K562 (cell line): ENCODE measurements around the gene LDB2. TPM values are rescaled to one million over a fixed set of nuclear protein-coding genes. Genes with fewer than 3 reads are reported as not detected.

Source experiments
- ATAC-seq: fragments of 200-7000 bp; cut with Tn5 transposase; 3 replicates; pipeline ENCODE4 v1.9.1; 2020; ENCODE audit warnings: moderate library complexity
- BruUV-seq: library from RNA; stranded (reverse); fragments of 400-500 nt; replicated peaks from 2 replicates; lab custom pipeline; 2021; lab: Mats Ljungman, UMichigan
- CTCF ChIA-PET: fragments of 300-600 bp; formaldehyde crosslinking; extraction: SDS; loops from one replicate; lab custom pipeline; 2021; ENCODE audit warnings: low intra/inter-chr PET ratio; lab: Yijun Ruan, JAX
- POLR2A ChIA-PET: fragments of 300-600, 350-650 bp; sonication (Branson Sonifier 250); formaldehyde crosslinking; extraction: SDS; loops from one replicate; lab custom pipeline; 2021; ENCODE audit warnings: antibody characterized with exemption, inconsistent platforms; lab: Yijun Ruan, JAX
- DNase-seq, 4 experiments: peaks; one replicate each; pipeline versions ENCODE4 v3.0.0 to v3.0.0-alpha.2; 2011 to 2018; ENCODE audit warnings: low spot score in 3 of 4, mixed read lengths in 3 of 4; ENCODE audit errors: extremely low read depth in 1 of 4
- FAIRE-seq: peaks from 2 replicates; lab custom pipeline; 2011; peaks lifted over from hg19 to GRCh38; lab: Jason Lieb, UNC
- H2AFZ ChIP-seq: 2 replicates; pipeline ENCODE4 v1.6.0; 2011; ENCODE audit warnings: low read depth, low read length, control low read depth, inconsistent platforms
- H3K27ac ChIP-seq: fragments of 200-600 bp; 3 replicates; pipeline ENCODE4 v1.8.0; 2011; ENCODE audit warnings: low read depth, mild to moderate bottlenecking, control low read depth, inconsistent platforms, low read length, moderate library complexity, mixed read lengths; ENCODE audit errors: extremely low read depth
- H3K27me3 ChIP-seq, 2 experiments: fragments of 300-600 bp in 1 of 2; 2 replicates in 1 of 2; 3 replicates in 1 of 2; pipeline versions ENCODE4 v1.6.0 to v1.8.0; 2011; ENCODE audit warnings: inconsistent platforms in 2 of 2, low read length in 2 of 2, mild to moderate bottlenecking in 1 of 2, mixed read lengths in 1 of 2, moderate library complexity in 1 of 2; ENCODE audit not compliant: control insufficient read depth in 2 of 2, insufficient read depth in 2 of 2
- H3K36me3 ChIP-seq: fragments of 300-600 bp; 3 replicates; pipeline ENCODE4 v1.8.0; 2011; ENCODE audit warnings: mild to moderate bottlenecking, low read length, inconsistent platforms; ENCODE audit not compliant: control insufficient read depth, insufficient read depth
- H3K4me1 ChIP-seq, 2 experiments: fragments of 200-600 bp in 1 of 2; replicated peaks in 1 of 2; 2 replicates in 1 of 2; 3 replicates in 1 of 2; pipeline versions ENCODE4 v1.5.1 to v1.8.0; 2011; ENCODE audit warnings: inconsistent platforms in 2 of 2, low read length in 2 of 2, mild to moderate bottlenecking in 1 of 2, mixed read lengths in 1 of 2, moderate library complexity in 1 of 2; ENCODE audit not compliant: control insufficient read depth in 2 of 2, insufficient read depth in 2 of 2
- H3K4me2 ChIP-seq: 2 replicates; pipeline ENCODE4 v1.6.1; 2011; ENCODE audit warnings: low read length, control low read depth, inconsistent platforms, mixed read lengths; ENCODE audit not compliant: insufficient read depth
- H3K4me3 ChIP-seq: fragments of 200-600 bp; sonication (generic), shearing (Covaris generic); 2 replicates; pipeline ENCODE4 v1.5.1; 2016; ENCODE audit warnings: control low read depth, inconsistent platforms
- H3K79me2 ChIP-seq: fragments of 200-600 bp; 3 replicates; pipeline ENCODE4 v1.8.0; 2011; ENCODE audit warnings: low read length, inconsistent platforms; ENCODE audit not compliant: control insufficient read depth, insufficient read depth
- H3K9ac ChIP-seq, 2 experiments: 2 replicates each; pipeline versions ENCODE4 v1.6.0 to v1.6.1; 2011; ENCODE audit warnings: low read depth in 2 of 2, low read length in 2 of 2, control low read depth in 1 of 2, inconsistent platforms in 1 of 2, mild to moderate bottlenecking in 1 of 2, mixed read lengths in 1 of 2; ENCODE audit not compliant: insufficient read depth in 1 of 2
- H3K9me1 ChIP-seq: one replicate; pipeline ENCODE4 v1.6.0; 2011; ENCODE audit warnings: inconsistent platforms, mild to moderate bottlenecking, low read length, moderate library complexity; ENCODE audit not compliant: control insufficient read depth, insufficient read depth
- H3K9me3 ChIP-seq: replicated peaks from 2 replicates; pipeline ENCODE4 v1.5.1; 2011; ENCODE audit warnings: low read depth, low read length, inconsistent platforms; ENCODE audit not compliant: control insufficient read depth, insufficient read depth
- H4K20me1 ChIP-seq: replicated peaks from 2 replicates; pipeline ENCODE4 v1.6.1; 2011; ENCODE audit warnings: low read length, inconsistent platforms, mixed read lengths; ENCODE audit not compliant: control insufficient read depth, insufficient read depth
- KAT7 ChIP-seq: sonication (generic); formaldehyde crosslinking; IDR thresholded peaks from 2 replicates; pipeline ENCODE4 v1.8.0; 2022; ENCODE audit warnings: missing genetic modification reagents, mild to moderate bottlenecking, borderline replicate concordance
- MEIS2 ChIP-seq: fragments of 450-650 bp; IDR thresholded peaks from 2 replicates; pipeline ENCODE4 v1.6.1; 2014; ENCODE audit warnings: mild to moderate bottlenecking; ENCODE audit not compliant: partially characterized antibody
- RAD51 ChIP-seq: fragments of 450-650 bp; IDR thresholded peaks from 2 replicates; pipeline ENCODE4 v1.7.1; 2016; ENCODE audit warnings: low read depth, mild to moderate bottlenecking, borderline replicate concordance
- SETDB1 ChIP-seq: IDR thresholded peaks from one replicate; pipeline ENCODE4 v1.6.1; 2012; ENCODE audit warnings: low read length, control low read depth, inconsistent platforms
- SREBF1 ChIP-seq: fragments of 150-350 bp; IDR thresholded peaks from 2 replicates; pipeline ENCODE4 v1.6.1; 2014; ENCODE audit warnings: antibody characterized with exemption, low read depth, low read length, borderline replicate concordance
- TEAD2 ChIP-seq: fragments of 450-650 bp; IDR thresholded peaks from 2 replicates; pipeline ENCODE4 v1.6.1; 2016; ENCODE audit warnings: missing genetic modification characterization, control low read depth, missing compliant biosample characterization
- TEAD4 ChIP-seq, 2 experiments: sonication (generic) in 1 of 2; formaldehyde crosslinking in 1 of 2; IDR thresholded peaks; 2 replicates each; pipeline versions ENCODE4 v1.6.1 to v1.8.0; 2012 to 2022; ENCODE audit warnings: borderline replicate concordance in 1 of 2, inconsistent platforms in 1 of 2, low read length in 1 of 2, mild to moderate bottlenecking in 1 of 2, missing genetic modification reagents in 1 of 2
- USF2 ChIP-seq: sonication (generic); formaldehyde crosslinking; IDR thresholded peaks from 2 replicates; pipeline ENCODE4 v1.5.0; 2020; ENCODE audit warnings: missing genetic modification reagents
- YY1 ChIP-seq, 3 experiments: IDR thresholded peaks; 2 replicates each; pipeline ENCODE4 v1.6.1; 2011; ENCODE audit warnings: low read length in 2 of 3, mild to moderate bottlenecking in 2 of 3, moderate library complexity in 2 of 3, borderline replicate concordance in 1 of 3, control low read depth in 1 of 3, low read depth in 1 of 3; ENCODE audit not compliant: insufficient read depth in 3 of 3, insufficient replicate concordance in 2 of 3, control insufficient read depth in 1 of 3, insufficient read length in 1 of 3; ENCODE audit errors: extremely low read depth in 1 of 3
- ZNF143 ChIP-seq: sonication (generic); formaldehyde crosslinking; IDR thresholded peaks from 2 replicates; pipeline ENCODE4 v1.9.0; 2022; ENCODE audit warnings: mild to moderate bottlenecking, missing genetic modification reagents
- ZNF197 ChIP-seq: fragments of 200-800 bp; sonication (Bioruptor generic); IDR thresholded peaks from 2 replicates; pipeline ENCODE4 v1.6.1; 2016; ENCODE audit warnings: low read depth, missing genetic modification characterization, missing compliant biosample characterization
- ZNF253 ChIP-seq: fragments of 250-450 bp; sonication (Bioruptor Pico); conservative IDR thresholded peaks from 2 replicates; pipeline ENCODE4 v1.6.1; 2021; ENCODE audit warnings: mild to moderate bottlenecking
- ZNF589 ChIP-seq: fragments of 200-800 bp; sonication (Bioruptor generic); IDR thresholded peaks from 2 replicates; pipeline ENCODE4 v1.6.1; 2016; ENCODE audit warnings: low read depth, missing genetic modification characterization, missing compliant biosample characterization
- ZNF766 ChIP-seq: fragments of 200-800 bp; sonication (Bioruptor generic); conservative IDR thresholded peaks from 2 replicates; pipeline ENCODE4 v1.6.1; 2016; ENCODE audit warnings: missing genetic modification characterization, missing compliant biosample characterization
- WGBS: fragments of 100-300 bp; shearing (Covaris generic); methylation state at CpG from one replicate; pipeline ENCODE4 v1.1.6; 2016; ENCODE audit warnings: low coverage, mixed read lengths; ENCODE audit not compliant: insufficient coverage; ENCODE audit errors: missing lambda C conversion rate; 5-methylcytosine and 5-hydroxymethylcytosine counted together
- in situ Hi-C: fragments of 300-500 bp; cut with MboI; formaldehyde crosslinking; loops from 4 replicates; pipeline ENCODE4 v1.15.0; 2018; ENCODE audit warnings: inconsistent platforms, mixed read lengths
- intact Hi-C: fragments of 100-400 bp; cut with micrococcal nuclease; formaldehyde crosslinking; loops from 2 replicates; pipeline ENCODE4 v1.14.2; 2022
- polyA plus RNA-seq, 8 experiments: library from polyadenylated mRNA; depleted of rRNA in 4 of 8; stranded (reverse) in 5 of 8; unstranded in 3 of 8; fragments of >200 nt; fragmentation: Nextera tagmentation in 2 of 8; fragmentation: Illumina TruSeq in 1 of 8; extraction: Ambion mirVana in 2 of 8; extraction: Trizol in 1 of 8; gene quantifications; 2 replicates each; pipeline versions ENCODE4 v1.2.1 to v1.2.3, GENCODE V29; 2011 to 2014; ENCODE audit warnings: inconsistent platforms in 1 of 8, missing spikeins in 1 of 8
- total RNA-seq, 7 experiments: library from RNA; depleted of rRNA in 6 of 7; stranded (reverse); fragments of >200 nt in 6 of 7; fragmentation: Illumina TruSeq in 2 of 7; extraction: Trizol in 2 of 7; gene quantifications; 2 replicates each; pipeline versions ENCODE4 v1.2.1 to v1.2.3, GENCODE V29; 2011 to 2021; ENCODE audit warnings: low replicate concordance in 1 of 7
- TF ChIP-seq, protein P1 (sequence below): fragments of 450-650 bp; IDR thresholded peaks from 2 replicates; pipeline ENCODE4 v1.7.1; 2018; ENCODE audit warnings: mild to moderate bottlenecking, low read depth; ENCODE audit not compliant: partially characterized antibody
- TF ChIP-seq, protein P2 (sequence below): IDR thresholded peaks from 2 replicates; pipeline ENCODE4 v1.6.1; 2014; ENCODE audit warnings: antibody characterized with exemption

LDB2 gene
- total and polyA plus RNA-seq, 9 of the 15 experiments (the other 6 are each of a cell fraction or from before 2014, with no cell fraction given) = 0.10 to 0.20 TPM; not detected in 7

DNA sequence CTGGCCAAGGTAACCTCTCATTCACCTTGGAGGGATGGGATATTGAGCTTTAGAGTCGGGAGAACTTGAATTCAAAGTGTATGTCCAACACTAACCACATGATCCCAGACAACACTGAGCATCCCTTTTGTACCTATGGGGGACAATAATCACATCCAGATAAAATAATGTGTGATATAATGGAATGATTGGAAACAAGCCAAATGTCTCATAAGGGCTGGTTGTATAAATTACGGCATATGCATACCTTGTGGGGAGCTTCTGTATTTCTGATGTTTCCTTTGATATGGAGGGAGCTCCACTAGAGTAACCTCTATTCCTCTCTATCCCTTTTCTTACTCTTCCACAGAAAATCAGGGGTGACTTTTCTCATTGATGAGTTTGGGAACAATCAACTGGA lies 40.7 kb upstream of the LDB2 start:
- no peak overlapping the region for H3K4me3 ChIP-seq
- H3K4me2 ChIP-seq = no peak overlapping the region
- ChIA-PET POLR2A (no interaction called here), CTCF (no interaction called here)
- H3K9me1 ChIP-seq = no peaks in the 10 kb centered on the region
- H3K27me3 ChIP-seq = no peaks in the 10 kb centered on the region
- H3K4me1 ChIP-seq = no peaks in the 10 kb centered on the region
- H3K9me3 ChIP-seq = no peaks in the 10 kb centered on the region
- WGBS = 3% methylated on average over 2 of the region's 2 CpGs
- no peaks in the 10 kb centered on the region for H3K36me3 ChIP-seq
- intact Hi-C loops (no loop called here), in situ Hi-C loops (no loop called here)
- no peak for ATAC-seq
- H3K79me2 ChIP-seq = no peaks in the 10 kb centered on the region
- H4K20me1 ChIP-seq = no peaks in the 10 kb centered on the region
- H2AFZ ChIP-seq = no peak overlapping the region
- no peak overlapping the region for H3K9ac ChIP-seq
- DNase-seq = no peak
- no peak for FAIRE-seq
- H3K27ac ChIP-seq = no peak overlapping the region
- no TSS peak for BruUV-seq
- no peak for TF ChIP-seq ZNF143 (CRISPR knock-in tag)
- no peak for TF ChIP-seq KAT7 (CRISPR knock-in tag)
- no peak for TF ChIP-seq TEAD2 (tag)
- TF ChIP-seq, protein P1, sequence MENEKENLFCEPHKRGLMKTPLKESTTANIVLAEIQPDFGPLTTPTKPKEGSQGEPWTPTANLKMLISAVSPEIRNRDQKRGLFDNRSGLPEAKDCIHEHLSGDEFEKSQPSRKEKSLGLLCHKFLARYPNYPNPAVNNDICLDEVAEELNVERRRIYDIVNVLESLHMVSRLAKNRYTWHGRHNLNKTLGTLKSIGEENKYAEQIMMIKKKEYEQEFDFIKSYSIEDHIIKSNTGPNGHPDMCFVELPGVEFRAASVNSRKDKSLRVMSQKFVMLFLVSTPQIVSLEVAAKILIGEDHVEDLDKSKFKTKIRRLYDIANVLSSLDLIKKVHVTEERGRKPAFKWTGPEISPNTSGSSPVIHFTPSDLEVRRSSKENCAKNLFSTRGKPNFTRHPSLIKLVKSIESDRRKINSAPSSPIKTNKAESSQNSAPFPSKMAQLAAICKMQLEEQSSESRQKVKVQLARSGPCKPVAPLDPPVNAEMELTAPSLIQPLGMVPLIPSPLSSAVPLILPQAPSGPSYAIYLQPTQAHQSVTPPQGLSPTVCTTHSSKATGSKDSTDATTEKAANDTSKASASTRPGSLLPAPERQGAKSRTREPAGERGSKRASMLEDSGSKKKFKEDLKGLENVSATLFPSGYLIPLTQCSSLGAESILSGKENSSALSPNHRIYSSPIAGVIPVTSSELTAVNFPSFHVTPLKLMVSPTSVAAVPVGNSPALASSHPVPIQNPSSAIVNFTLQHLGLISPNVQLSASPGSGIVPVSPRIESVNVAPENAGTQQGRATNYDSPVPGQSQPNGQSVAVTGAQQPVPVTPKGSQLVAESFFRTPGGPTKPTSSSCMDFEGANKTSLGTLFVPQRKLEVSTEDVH = no peak
- no peak for TF ChIP-seq ZNF197 (CRISPR knock-in tag)
- TF ChIP-seq RAD51 = no peak
- no peak for TF ChIP-seq MEIS2
- TF ChIP-seq YY1 (IDR thresholded peaks at IDR 0.05; ENCODE audit: borderline replicate concordance in 1 of 3, control insufficient read depth in 1 of 3, extremely low read depth in 1 of 3, insufficient read depth in 3 of 3, insufficient read length in 1 of 3, insufficient replicate concordance in 2 of 3, low read depth in 1 of 3, low read length in 2 of 3) = no peak
- no peak for TF ChIP-seq ZNF766
- no peak for TF ChIP-seq ZNF253 (CRISPR knock-in tag)
- TF ChIP-seq USF2 (CRISPR knock-in tag) = no peak
- TF ChIP-seq, protein P2, sequence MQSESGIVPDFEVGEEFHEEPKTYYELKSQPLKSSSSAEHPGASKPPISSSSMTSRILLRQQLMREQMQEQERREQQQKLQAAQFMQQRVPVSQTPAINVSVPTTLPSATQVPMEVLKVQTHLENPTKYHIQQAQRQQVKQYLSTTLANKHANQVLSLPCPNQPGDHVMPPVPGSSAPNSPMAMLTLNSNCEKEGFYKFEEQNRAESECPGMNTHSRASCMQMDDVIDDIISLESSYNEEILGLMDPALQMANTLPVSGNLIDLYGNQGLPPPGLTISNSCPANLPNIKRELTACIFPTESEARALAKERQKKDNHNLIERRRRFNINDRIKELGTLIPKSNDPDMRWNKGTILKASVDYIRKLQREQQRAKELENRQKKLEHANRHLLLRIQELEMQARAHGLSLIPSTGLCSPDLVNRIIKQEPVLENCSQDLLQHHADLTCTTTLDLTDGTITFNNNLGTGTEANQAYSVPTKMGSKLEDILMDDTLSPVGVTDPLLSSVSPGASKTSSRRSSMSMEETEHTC = no peak
- no peak for TF ChIP-seq TEAD4 (IDR thresholded peaks at IDR 0.05; ENCODE audit: low read length)
- TF ChIP-seq TEAD4 (CRISPR knock-in tag; IDR thresholded peaks at IDR 0.05; ENCODE audit: borderline replicate concordance) = no peak
- no peak for TF ChIP-seq ZNF589 (CRISPR knock-in tag)
- TF ChIP-seq SREBF1 = no peak
- TF ChIP-seq SETDB1 = no peak
